Stimulated activated CD8-positive, alpha-beta memory T cell treated with anti-CD3 and anti-CD28 coated beads, Interleukin-7, amount 100 ng/mL, for 1 hour (primary cell): ENCODE data around the gene CTSE.

ENCODE experiments used
- DNase-seq, 2 donors: peaks; one replicate each; pipeline ENCODE4 v3.0.0-alpha.2; 2020; ENCODE audit warnings: low read depth in 2 of 2

The CTSE gene

GRCh38 chr1:206049919-206050600, 26.4 kb upstream of the CTSE start:
- DNase-seq = no peak

GRCh38 chr1:206049293-206049692, 25.6 kb upstream of the CTSE start:
- no peak for DNase-seq

- no peak for DNase-seq
Observed at GRCh38 chr1:206048582-206048981, 24.9 kb upstream of the CTSE start.

GRCh38 chr1:206047271-206047670, 23.6 kb upstream of the CTSE start:
- no peak for DNase-seq

- no peak for DNase-seq
Observed at GRCh38 chr1:206041640-206042039, 17.9 kb upstream of the CTSE start.

- DNase-seq = no peak
Observed at GRCh38 chr1:206040328-206040727, 16.6 kb upstream of the CTSE start.

GRCh38 chr1:206039046-206039973, 15.6 kb upstream of the CTSE start:
- no peak for DNase-seq

GRCh38 chr1:206037581-206037980, 13.9 kb upstream of the CTSE start:
- DNase-seq = no peak

GRCh38 chr1:206036663-206037455, 13.2 kb upstream of the CTSE start:
- DNase-seq = no peak

GRCh38 chr1:206035027-206035426, 11.3 kb upstream of the CTSE start:
- DNase-seq = no peak

GRCh38 chr1:206032380-206033140, 8.9 kb upstream of the CTSE start:
- no peak for DNase-seq

GRCh38 chr1:206030714-206031113, 7.0 kb upstream of the CTSE start:
- DNase-seq = peak in 1 of 2 donors; percentile 31

- DNase-seq = no peak
Observed at GRCh38 chr1:206030191-206030590, 6.5 kb upstream of the CTSE start.

GRCh38 chr1:206029484-206029883, 5.8 kb upstream of the CTSE start:
- no peak for DNase-seq

GRCh38 chr1:206025283-206025820, 1.7 kb upstream of the CTSE start:
- DNase-seq = no peak

GRCh38 chr1:206022766-206023165, 929 bp downstream of the CTSE start:
- no peak for DNase-seq

GRCh38 chr1:206021626-206022365, 1.9 kb downstream of the CTSE start:
- DNase-seq = no peak

GRCh38 chr1:206021008-206021625, 2.6 kb downstream of the CTSE start:
- DNase-seq = no peak

GRCh38 chr1:206020393-206021007, 3.2 kb downstream of the CTSE start:
- DNase-seq = no peak

GRCh38 chr1:206015071-206015470, 8.6 kb downstream of the CTSE start:
- DNase-seq = no peak
